ENCODE results near the gene A4GNT. TPM values are rescaled to one million over a fixed set of nuclear protein-coding genes. Genes with fewer than 3 reads are reported as not detected.
"Not testable (repeated sequence)": the region's sequence is repeated elsewhere in the genome, so short reads cannot be mapped to it uniquely, and the experiment has no call there.

Gene A4GNT
- total and polyA plus RNA-seq, 8 donors, result 0.21 to 0.53 (median 0.39) TPM; not detected in 2

DNA sequence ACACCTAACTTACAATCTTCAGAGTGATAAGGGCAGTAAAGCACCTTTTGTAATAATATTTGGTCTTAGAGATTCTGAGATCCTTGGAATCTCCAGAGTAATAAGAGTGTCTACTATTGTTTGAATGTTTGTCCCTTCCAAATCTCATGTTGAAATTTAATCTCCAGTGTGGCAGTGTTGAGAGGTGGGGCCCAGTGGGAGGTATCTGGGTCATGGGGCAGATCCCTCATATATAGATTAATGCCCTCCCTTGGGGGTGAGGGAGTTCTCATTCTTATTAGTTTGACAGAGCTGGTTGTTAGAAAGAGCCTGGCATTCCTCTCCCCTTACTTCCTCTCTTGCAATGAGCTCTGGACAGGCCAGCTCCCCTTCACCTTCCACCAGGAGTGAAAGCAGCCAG, 32.8 kb downstream of the A4GNT start:
- H3K27ac ChIP-seq, result no peak overlapping the region
- H3K9me3 ChIP-seq, result no peaks in the 10 kb centered on the region
- DNase-seq (no peak), ATAC-seq (no peak)
- intact Hi-C loops (cut with DNase I), result no loop called here
- no peaks in the 10 kb centered on the region for H3K4me1 ChIP-seq
- H3K36me3 ChIP-seq, result peaks cover 0 to 30% of the 10 kb centered on the region in 2 donors
- TF ChIP-seq, protein P1, sequence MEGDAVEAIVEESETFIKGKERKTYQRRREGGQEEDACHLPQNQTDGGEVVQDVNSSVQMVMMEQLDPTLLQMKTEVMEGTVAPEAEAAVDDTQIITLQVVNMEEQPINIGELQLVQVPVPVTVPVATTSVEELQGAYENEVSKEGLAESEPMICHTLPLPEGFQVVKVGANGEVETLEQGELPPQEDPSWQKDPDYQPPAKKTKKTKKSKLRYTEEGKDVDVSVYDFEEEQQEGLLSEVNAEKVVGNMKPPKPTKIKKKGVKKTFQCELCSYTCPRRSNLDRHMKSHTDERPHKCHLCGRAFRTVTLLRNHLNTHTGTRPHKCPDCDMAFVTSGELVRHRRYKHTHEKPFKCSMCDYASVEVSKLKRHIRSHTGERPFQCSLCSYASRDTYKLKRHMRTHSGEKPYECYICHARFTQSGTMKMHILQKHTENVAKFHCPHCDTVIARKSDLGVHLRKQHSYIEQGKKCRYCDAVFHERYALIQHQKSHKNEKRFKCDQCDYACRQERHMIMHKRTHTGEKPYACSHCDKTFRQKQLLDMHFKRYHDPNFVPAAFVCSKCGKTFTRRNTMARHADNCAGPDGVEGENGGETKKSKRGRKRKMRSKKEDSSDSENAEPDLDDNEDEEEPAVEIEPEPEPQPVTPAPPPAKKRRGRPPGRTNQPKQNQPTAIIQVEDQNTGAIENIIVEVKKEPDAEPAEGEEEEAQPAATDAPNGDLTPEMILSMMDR (IDR thresholded peaks at IDR 0.05), result no peak
- H3K27me3 ChIP-seq, result no peaks in the 10 kb centered on the region
- H3K4me3 ChIP-seq, result no peak overlapping the region

DNA sequence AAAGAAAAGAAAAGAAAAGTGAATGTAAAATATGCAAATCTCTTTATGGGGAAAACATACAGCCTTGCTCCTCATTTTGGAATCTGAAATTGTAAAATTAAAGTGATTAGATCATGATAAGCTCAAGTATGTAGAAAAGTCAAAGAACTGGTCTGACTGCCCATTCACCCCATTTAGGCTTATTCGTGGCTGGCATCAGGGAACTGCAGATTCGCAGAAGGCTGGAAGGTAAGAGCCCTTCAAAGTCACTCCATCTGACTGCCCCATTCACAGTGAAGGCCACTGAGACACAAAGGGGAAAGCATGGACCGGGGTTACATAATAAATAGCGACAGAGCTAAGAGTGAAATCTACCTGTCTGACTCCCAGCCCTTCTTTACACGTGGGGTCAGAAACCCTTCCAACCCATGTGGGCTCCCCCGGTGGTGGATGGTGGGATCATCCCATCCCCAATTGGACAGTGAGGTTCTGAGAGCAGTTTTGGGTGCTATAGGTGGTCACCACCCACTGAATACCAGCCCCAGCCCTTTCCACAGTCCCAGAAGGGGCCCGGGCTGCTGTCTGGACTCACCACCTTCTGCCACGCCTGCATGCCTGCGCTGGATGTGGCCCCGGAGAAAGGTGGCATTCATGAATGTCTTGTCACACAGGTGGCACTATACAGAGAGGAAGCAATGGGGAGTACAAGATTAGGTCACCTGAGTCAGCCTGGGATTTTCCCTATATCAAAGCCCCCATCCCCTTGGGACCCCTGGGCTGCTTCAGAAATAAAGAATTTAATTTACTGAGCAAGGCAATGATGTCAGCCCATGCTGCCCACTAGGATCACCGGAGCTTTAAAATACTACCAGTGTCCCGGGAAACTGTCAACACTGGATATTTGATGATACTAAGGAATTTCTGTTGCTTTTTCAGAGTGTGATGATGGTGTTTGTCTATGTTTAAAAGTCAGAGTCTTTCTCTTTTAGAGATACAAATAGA, 34.7 kb downstream of the A4GNT start:
- Histone ChIP-seq H3K27me3 (no peaks in the 10 kb centered on the region), H3K27ac (no peak overlapping the region), H3K9me3 (no peaks in the 10 kb centered on the region), H3K36me3 (peaks cover 0 to 30% of the 10 kb centered on the region in 2 donors), H3K4me3 (no peak overlapping the region), H3K4me1 (no peaks in the 10 kb centered on the region)
- intact Hi-C loops (cut with DNase I), result no loop called here
- DNase-seq (peak in 2 of 4 donors; percentile 5 to 42), ATAC-seq (peak; percentile 91)
- TF ChIP-seq, protein P1 (IDR thresholded peaks at IDR 0.05), result no peak

DNA sequence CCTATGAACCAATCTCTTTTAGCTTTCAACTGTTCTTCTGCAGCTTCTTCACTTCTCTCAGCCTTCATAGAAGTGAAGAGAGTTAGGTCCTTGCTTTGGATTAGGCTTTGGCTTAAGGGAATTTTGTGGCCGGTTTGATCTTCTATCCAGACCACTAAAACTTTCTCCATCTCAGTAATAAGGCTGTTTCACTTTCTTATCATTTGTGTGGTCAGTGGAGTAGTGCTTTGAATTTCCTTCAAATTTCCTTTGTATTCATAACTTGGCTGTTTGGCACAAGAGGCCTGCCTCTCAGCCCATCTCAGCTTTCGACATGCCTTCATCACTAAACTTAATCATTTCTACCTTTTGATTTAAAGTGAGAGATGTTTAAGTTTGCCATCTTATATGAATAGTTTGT, 38.5 kb downstream of the A4GNT start:
- Histone ChIP-seq H3K4me1 (no peaks in the 10 kb centered on the region), H3K36me3 (peaks cover 0 to 18% of the 10 kb centered on the region in 2 donors), H3K27ac (no peak overlapping the region), H3K27me3 (no peaks in the 10 kb centered on the region), H3K9me3 (no peaks in the 10 kb centered on the region), H3K4me3 (no peak overlapping the region)
- TF ChIP-seq, protein P1 (IDR thresholded peaks at IDR 0.05), result no peak
- ATAC-seq, result no peak
- no peak for DNase-seq
- intact Hi-C loops (cut with DNase I), result no loop called here

DNA sequence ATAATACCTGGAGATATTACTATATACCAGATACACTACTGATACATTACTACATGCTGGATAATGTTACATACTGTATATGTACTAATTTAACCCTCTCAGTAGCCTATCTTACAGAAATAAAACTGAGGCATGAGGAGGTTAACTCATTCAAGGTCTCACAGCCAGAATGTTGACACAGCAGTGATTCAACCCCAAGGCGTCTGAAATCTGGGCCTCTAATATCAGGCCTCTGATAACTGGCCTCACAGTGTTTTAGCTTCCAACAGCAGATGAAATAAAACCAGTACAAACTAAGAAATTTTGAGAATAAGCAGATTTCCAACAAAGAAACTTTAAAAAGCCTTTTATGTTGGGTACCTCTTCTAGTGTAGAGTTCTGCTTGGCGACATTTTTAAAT, 40.2 kb downstream of the A4GNT start:
- DNase-seq (no peak), ATAC-seq (no peak)
- H3K4me3 ChIP-seq, result no peak overlapping the region
- no peaks in the 10 kb centered on the region for H3K27me3 ChIP-seq
- H3K36me3 ChIP-seq, result peaks cover 0 to 29% of the 10 kb centered on the region in 2 donors
- intact Hi-C loops (cut with DNase I), result no loop called here
- TF ChIP-seq, protein P1 (IDR thresholded peaks at IDR 0.05), result no peak
- H3K27ac ChIP-seq, result no peak overlapping the region
- no peaks in the 10 kb centered on the region for H3K4me1 ChIP-seq
- H3K9me3 ChIP-seq, result no peaks in the 10 kb centered on the region

DNA sequence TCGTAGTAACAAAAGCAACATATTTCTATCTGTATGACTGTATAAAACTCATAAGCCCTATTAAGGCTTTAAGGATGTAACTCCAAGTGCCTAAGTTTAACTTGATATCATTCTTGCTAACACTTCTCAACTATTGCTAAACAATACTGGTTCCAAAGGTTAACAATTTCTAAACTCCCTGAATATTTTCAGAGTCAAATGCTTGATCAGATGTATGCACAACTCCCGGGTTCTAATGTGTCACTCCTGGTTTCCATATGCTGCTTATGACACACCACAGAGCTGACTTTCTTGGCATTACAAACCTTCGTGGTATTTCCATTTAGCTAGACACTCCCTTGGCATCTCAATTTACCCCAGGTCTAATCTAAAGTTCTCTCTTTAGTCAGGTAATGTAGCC, 43.1 kb downstream of the A4GNT start:
- H3K27ac ChIP-seq, result no peak overlapping the region
- ATAC-seq, result no peak
- intact Hi-C loops (cut with DNase I), result no loop called here
- DNase-seq, result no peak
- H3K9me3 ChIP-seq, result no peaks in the 10 kb centered on the region
- no peaks in the 10 kb centered on the region for H3K27me3 ChIP-seq
- no peak overlapping the region for H3K4me3 ChIP-seq
- TF ChIP-seq, protein P1 (IDR thresholded peaks at IDR 0.05), result no peak
- H3K36me3 ChIP-seq, result peaks cover 0 to 29% of the 10 kb centered on the region in 2 donors
- no peaks in the 10 kb centered on the region for H3K4me1 ChIP-seq

DNA sequence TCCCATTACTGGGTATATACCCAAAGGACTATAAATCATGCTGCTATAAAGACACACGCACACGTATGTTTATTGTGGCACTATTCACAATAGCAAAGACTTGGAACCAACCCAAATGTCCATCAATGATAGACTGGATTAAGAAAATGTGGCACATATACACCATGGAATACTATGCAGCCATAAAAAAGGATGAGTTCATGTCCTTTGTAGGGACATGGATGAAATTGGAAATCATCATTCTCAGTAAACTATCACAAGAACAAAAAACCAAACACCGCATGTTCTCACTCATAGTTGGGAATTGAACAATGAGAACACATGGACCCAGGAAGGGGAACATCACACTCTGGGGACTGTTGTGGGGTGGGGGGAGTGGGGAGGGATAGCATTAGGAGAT, 46.4 kb downstream of the A4GNT start:
- DNase-seq; H3K27ac ChIP-seq; H3K4me3 ChIP-seq; H3K27me3 ChIP-seq; ATAC-seq; H3K4me1 ChIP-seq; H3K9me3 ChIP-seq; intact Hi-C loops (cut with DNase I): not testable (repeated sequence)
- H3K36me3 ChIP-seq, result peaks cover 0 to 35% of the 10 kb centered on the region in 2 donors

All from left lung (tissue), 10 donors.